ENCODE results near the gene BACH2.

GRCh38 chr6:90109141-90109540, 187.5 kb downstream of the BACH2 start:
- TF ChIP-seq CTCF (optimal IDR thresholded peaks at IDR 0.05 in 1 of 3, IDR thresholded peaks at IDR 0.05 in 1 of 3, conservative IDR thresholded peaks at IDR 0.05 in 1 of 3; ENCODE audit: extremely low read depth in 1 of 3, insufficient read depth in 2 of 3, low read length in 3 of 3) = no peak
- TF ChIP-seq EZH2 (IDR thresholded peaks at IDR 0.05; ENCODE audit: low read length) = no peak

Data from keratinocyte (primary cell).